H1 (cell line): ENCODE data around the gene PRXL2A. TPM values are rescaled to one million over a fixed set of nuclear protein-coding genes. Genes with fewer than 3 reads are reported as not detected.

Experiments
- CTCF ChIA-PET: fragments of 300-600 bp; sonication (Branson Sonifier 250); formaldehyde crosslinking; loops from one replicate; lab custom pipeline; 2021; ENCODE audit not compliant: partially characterized antibody; lab: Charles Lee
- POLR2A ChIA-PET: fragments of 300-600 bp; sonication (Branson Sonifier 250); formaldehyde crosslinking; loops from one replicate; lab custom pipeline; 2021; ENCODE audit warnings: inconsistent platforms; ENCODE audit not compliant: partially characterized antibody; lab: Charles Lee
- DNase-seq, 2 experiments: peaks; one replicate each; pipeline versions ENCODE4 v3.0.0 to v3.0.0-alpha.2; 2010 to 2022; ENCODE audit warnings: low spot score in 2 of 2, low read depth in 1 of 2, mixed read lengths in 1 of 2
- FAIRE-seq: peaks from 2 replicates; lab custom pipeline; 2011; peaks lifted over from hg19 to GRCh38; lab: Jason Lieb, UNC
- H2AFZ ChIP-seq: 2 replicates; pipeline ENCODE4 v1.8.1; 2012; ENCODE audit warnings: low read length, inconsistent platforms
- H2AK5ac ChIP-seq: 2 replicates; pipeline ENCODE4 v1.6.1; 2013; ENCODE audit warnings: low read depth, low read length
- H2BK120ac ChIP-seq: replicated peaks from 2 replicates; pipeline ENCODE3; 2013; ENCODE audit warnings: low read depth, low read length, inconsistent platforms
- H2BK12ac ChIP-seq: 2 replicates; pipeline ENCODE4 v1.6.1; 2013; ENCODE audit warnings: low read depth, low read length
- H2BK15ac ChIP-seq: 2 replicates; pipeline ENCODE4 v1.6.1; 2013; ENCODE audit warnings: low read length
- H2BK20ac ChIP-seq: 2 replicates; pipeline ENCODE4 v1.6.1; 2013; ENCODE audit warnings: low read length
- H2BK5ac ChIP-seq: 2 replicates; pipeline ENCODE4 v1.6.1; 2013; ENCODE audit warnings: low read depth, low read length
- H3K14ac ChIP-seq: 2 replicates; pipeline ENCODE4 v1.6.1; 2013; ENCODE audit warnings: inconsistent platforms; ENCODE audit not compliant: insufficient read length
- H3K18ac ChIP-seq: 2 replicates; pipeline ENCODE4 v1.6.1; 2013; ENCODE audit warnings: low read length; ENCODE audit errors: extremely low read depth
- H3K23ac ChIP-seq: 2 replicates; pipeline ENCODE4 v1.6.1; 2013; ENCODE audit warnings: inconsistent platforms; ENCODE audit not compliant: insufficient read length
- H3K23me2 ChIP-seq: 2 replicates; pipeline ENCODE4 v1.6.1; 2013; ENCODE audit warnings: low read depth, low read length
- H3K27ac ChIP-seq: 2 replicates; pipeline ENCODE4 v1.6.1; 2011; ENCODE audit warnings: low read depth, low read length, inconsistent platforms
- H3K27me3 ChIP-seq, 4 experiments: replicated peaks in 1 of 4; 1 replicate in 1 of 4; 2 replicates in 3 of 4; pipeline versions ENCODE4 v1.6.1 to v1.8.1; 2011 to 2013; ENCODE audit warnings: low read length in 3 of 4, mild to moderate bottlenecking in 3 of 4, inconsistent platforms in 2 of 4, mixed read lengths in 2 of 4, moderate library complexity in 1 of 4; ENCODE audit not compliant: control insufficient read depth in 3 of 4, insufficient read depth in 3 of 4; ENCODE audit errors: extremely low read depth in 1 of 4
- H3K36me3 ChIP-seq, 4 experiments: 2 replicates each; pipeline versions ENCODE4 v1.6.1 to v1.8.1; 2011 to 2013; ENCODE audit warnings: mild to moderate bottlenecking in 4 of 4, low read length in 3 of 4, moderate library complexity in 2 of 4, control low read depth in 1 of 4, inconsistent platforms in 1 of 4; ENCODE audit not compliant: insufficient read depth in 4 of 4, control insufficient read depth in 2 of 4
- H3K4ac ChIP-seq: replicated peaks from 2 replicates; pipeline ENCODE3; 2013; ENCODE audit warnings: low read length, low read depth, mixed read lengths, inconsistent platforms; ENCODE audit not compliant: insufficient read length
- H3K4me1 ChIP-seq, 4 experiments: replicated peaks in 1 of 4; 1 replicate in 1 of 4; 2 replicates in 3 of 4; pipeline versions ENCODE4 v1.6.1 to v1.8.1; 2011 to 2013; ENCODE audit warnings: low read length in 3 of 4, inconsistent platforms in 2 of 4, mixed read lengths in 1 of 4; ENCODE audit not compliant: insufficient read depth in 4 of 4, control insufficient read depth in 3 of 4
- H3K4me2 ChIP-seq, 2 experiments: 2 replicates each; pipeline versions ENCODE4 v1.6.1 to v1.8.1; 2011 to 2013; ENCODE audit warnings: low read depth in 2 of 2, low read length in 2 of 2, control low read depth in 1 of 2, inconsistent platforms in 1 of 2, mild to moderate bottlenecking in 1 of 2; ENCODE audit not compliant: insufficient read depth in 1 of 2
- H3K4me3 ChIP-seq, 4 experiments: fragments of 200-600, 300-600 bp in 1 of 4; sonication (generic), shearing (Covaris generic), sonication (Bioruptor Twin) in 1 of 4; 2 replicates each; pipeline versions ENCODE4 v1.5.1 to v1.8.1; 2011 to 2016; ENCODE audit warnings: low read length in 4 of 4, low read depth in 3 of 4, control low read depth in 2 of 4, inconsistent platforms in 2 of 4, mild to moderate bottlenecking in 2 of 4, mixed read lengths in 1 of 4, moderate library complexity in 1 of 4; ENCODE audit not compliant: insufficient read depth in 2 of 4; ENCODE audit errors: extremely low read depth in 1 of 4
- H3K56ac ChIP-seq: replicated peaks from 2 replicates; pipeline ENCODE3; 2013; ENCODE audit warnings: low read depth, mild to moderate bottlenecking, mixed read lengths, low read length, inconsistent platforms; ENCODE audit not compliant: insufficient read length
- H3K79me1 ChIP-seq: 2 replicates; pipeline ENCODE4 v1.6.1; 2013; ENCODE audit warnings: low read depth, low read length, control low read depth
- H3K79me2 ChIP-seq, 2 experiments: 2 replicates each; pipeline versions ENCODE4 v1.6.1 to v1.8.1; 2012 to 2013; ENCODE audit warnings: low read length in 2 of 2, mild to moderate bottlenecking in 2 of 2, inconsistent platforms in 1 of 2; ENCODE audit not compliant: insufficient read depth in 2 of 2, control insufficient read depth in 1 of 2
- H3K9ac ChIP-seq, 4 experiments: replicated peaks in 1 of 4; 1 replicate in 1 of 4; 2 replicates in 3 of 4; pipeline versions ENCODE4 v1.6.1 to v1.8.1; 2011 to 2013; ENCODE audit warnings: low read depth in 3 of 4, low read length in 3 of 4, control low read depth in 2 of 4, mild to moderate bottlenecking in 2 of 4, moderate library complexity in 2 of 4, inconsistent platforms in 1 of 4; ENCODE audit errors: extremely low read depth in 1 of 4
- H3K9me3 ChIP-seq, 2 experiments: 2 replicates each; pipeline versions ENCODE4 v1.6.1 to v1.8.1; 2012 to 2013; ENCODE audit warnings: mild to moderate bottlenecking in 2 of 2, moderate library complexity in 2 of 2, control low read depth in 1 of 2, inconsistent platforms in 1 of 2, low read depth in 1 of 2, low read length in 1 of 2, mixed read lengths in 1 of 2; ENCODE audit not compliant: insufficient read depth in 2 of 2
- H4K20me1 ChIP-seq, 2 experiments: replicated peaks in 1 of 2; 2 replicates each; pipeline versions ENCODE3 to v1.8.1; 2011 to 2013; ENCODE audit warnings: inconsistent platforms in 2 of 2, low read length in 2 of 2, mild to moderate bottlenecking in 1 of 2; ENCODE audit not compliant: insufficient read depth in 2 of 2, control insufficient read depth in 1 of 2
- H4K5ac ChIP-seq: 2 replicates; pipeline ENCODE4 v1.6.1; 2013; ENCODE audit warnings: low read length, low read depth, mixed read lengths, inconsistent platforms; ENCODE audit not compliant: insufficient read length
- H4K8ac ChIP-seq: 2 replicates; pipeline ENCODE4 v1.8.0; 2013; ENCODE audit warnings: mild to moderate bottlenecking, moderate library complexity, low read length, inconsistent platforms; ENCODE audit not compliant: insufficient read depth; ENCODE audit errors: extremely low read depth
- H4K91ac ChIP-seq: replicated peaks from 2 replicates; pipeline ENCODE3; 2013; ENCODE audit warnings: low read length, mixed read lengths, inconsistent platforms; ENCODE audit not compliant: insufficient read length
- EZH2 ChIP-seq: fragments of 200-600 bp; sonication (generic); IDR thresholded peaks from 2 replicates; pipeline ENCODE4 v1.7.1; 2012; ENCODE audit warnings: low read depth, mild to moderate bottlenecking, moderate library complexity, low read length, inconsistent platforms; ENCODE audit not compliant: severe bottlenecking
- MAFK ChIP-seq: IDR thresholded peaks from 2 replicates; pipeline ENCODE4 v1.6.1; 2012; ENCODE audit warnings: low read depth, mild to moderate bottlenecking, improper control_type of control experiment, low read length
- NRF1 ChIP-seq: IDR thresholded peaks from 2 replicates; pipeline ENCODE4 v1.6.1; 2011; ENCODE audit warnings: mild to moderate bottlenecking, low read depth, low read length, improper control_type of control experiment
- SAP30 ChIP-seq: fragments of 300-600 bp; sonication (generic); IDR thresholded peaks from 2 replicates; pipeline ENCODE4 v1.7.1; 2012; ENCODE audit warnings: low read length, moderate library complexity, mild to moderate bottlenecking, inconsistent platforms; ENCODE audit not compliant: insufficient read depth, insufficient replicate concordance
- WGBS, 2 experiments: shearing (Covaris generic) in 1 of 2; methylation state at CpG; one replicate each; pipeline versions ENCODE4 v1.1.6 to v1.1.7; 2013 to 2015; ENCODE audit warnings: low lambda C conversion rate in 2 of 2, mixed read lengths in 2 of 2, inconsistent platforms in 1 of 2, low coverage in 1 of 2, missing lambda C conversion rate in 1 of 2; ENCODE audit not compliant: insufficient replicate concordance in 2 of 2, insufficient coverage in 1 of 2, insufficient read length in 1 of 2; ENCODE audit errors: extremely low coverage in 1 of 2, missing lambda C conversion rate in 1 of 2; 5-methylcytosine and 5-hydroxymethylcytosine counted together
- polyA plus RNA-seq, 7 experiments: library from polyadenylated mRNA; depleted of rRNA in 3 of 7; stranded (reverse) in 5 of 7; unstranded in 2 of 7; fragments of >200 nt in 5 of 7; fragments of 200-250 nt in 2 of 7; gene quantifications; 1 replicate in 5 of 7; 2 replicates in 1 of 7; 4 replicates in 1 of 7; pipeline versions ENCODE4 v1.2.1 to v1.2.3, GENCODE V29; 2011 to 2013; ENCODE audit warnings: missing spikeins in 2 of 7, mixed read lengths in 2 of 7
- total RNA-seq: library from RNA; stranded (reverse); fragmentation: NEBNext Ultra II Directional; extraction: Animal tissue kit (Norgen Biotek cat#: 25700); gene quantifications from 2 replicates; pipeline ENCODE4 v1.2.1, GENCODE V29; 2021

Gene PRXL2A
- total and polyA plus RNA-seq, 2 of the 8 experiments (the other 6 are each of a cell fraction or from before 2014, with no cell fraction given), result 13.4 to 58.3 TPM

- H3K9ac ChIP-seq, result peak overlapping the region in 3 of 4 experiments; percentile 23 to 67 (median 67); a peak in 6 of 7 replicates
- TF ChIP-seq MAFK (no peak), EZH2 (no peak), SAP30 (no peak), NRF1 (no peak)
These were observed 56.5 kb downstream of the PRXL2A start for GRCh38 chr10:80464557-80465450.

More at GRCh38 chr10:80464557-80465450, 56.5 kb downstream of the PRXL2A start:
- peaks cover 24% of the 10 kb centered on the region for H3K79me1 ChIP-seq
- H4K5ac ChIP-seq, result peak overlapping the region; percentile 93
- H3K79me2 ChIP-seq, result peaks cover 0 to 90% of the 10 kb centered on the region in 2 experiments; a peak in 3 of 4 replicates
- no peak overlapping the region for H3K23ac ChIP-seq
- H3K4me2 ChIP-seq, result peak overlapping the region; percentile 80
- H3K9me3 ChIP-seq, result no peaks in the 10 kb centered on the region
- H2AK5ac ChIP-seq, result peak overlapping the region; percentile 59; the same call in 1 of the 2 replicates
- peak overlapping the region; percentile 91 for H3K27ac ChIP-seq
- H3K4me1 ChIP-seq, result peaks cover 43 to 62% (median 55%) of the 10 kb centered on the region in 4 experiments
- peak overlapping the region; percentile 83; the same call in 1 of the 2 replicates for H2BK5ac ChIP-seq
- H3K18ac ChIP-seq, result peak overlapping the region; percentile 79
- peaks cover 0 to 13% (median 6%) of the 10 kb centered on the region in 4 experiments; a peak in 4 of 7 replicates for H3K27me3 ChIP-seq
- FAIRE-seq, result no peak
- H4K8ac ChIP-seq, result peak overlapping the region; percentile 16; the same call in 1 of the 2 replicates
- 13% methylated on average over 14 of the region's 14 CpGs; no CpG with 5 or more reads in 1 of the 2 experiments for WGBS, 2 experiments
- H4K20me1 ChIP-seq, result peaks cover 16 to 26% of the 10 kb centered on the region in 2 experiments
- H3K4me3 ChIP-seq, result peak overlapping the region; percentile 10 to 55 (median 30); a peak in 6 of 8 replicates
- H2BK15ac ChIP-seq, result peak overlapping the region; percentile 21; the same call in 1 of the 2 replicates
- 0 out of 2 replicates have a peak, but pooled peaks cover 4% of the 10 kb centered on the region for H3K23me2 ChIP-seq
- peak in 1 of 2 experiments; percentile 68 for DNase-seq
- H3K56ac ChIP-seq, result peak overlapping the region; percentile 12
- peak overlapping the region; percentile 47 for H3K4ac ChIP-seq
- H2BK120ac ChIP-seq, result peak overlapping the region; percentile 71
- H4K91ac ChIP-seq, result peak overlapping the region; percentile 88
- no peak overlapping the region for H3K14ac ChIP-seq
- H2BK20ac ChIP-seq, result no peak overlapping the region
- H3K36me3 ChIP-seq, result peaks cover 0 to 3% (median 0%) of the 10 kb centered on the region in 4 experiments; a peak in 2 of 8 replicates
- CTCF ChIA-PET, result interaction anchor here (0.8 to 38.4 kb wide), 7 partner anchors 2 to 197 kb away, joined by 3 to 1263 read pairs (median 4); partner anchors contain the start of gene TSPAN14
- no peak overlapping the region for H2AFZ ChIP-seq
- POLR2A ChIA-PET, result interaction anchor here (0.5 to 3.4 kb wide), 12 partner anchors 10 to 122 kb away, joined by 3 to 18 read pairs (median 3); partner anchors contain the start of genes DYDC1 and DYDC2
- peak overlapping the region; percentile 40 for H2BK12ac ChIP-seq
